ENCODE measurements around the gene JDP2. TPM values are rescaled to one million over a fixed set of nuclear protein-coding genes. Genes with fewer than 3 reads are reported as not detected.

Gene JDP2
- total RNA-seq, 1 donor from 2014 or later, result 44.4 TPM

- H3K4me1 Mint-ChIP-seq, result peaks cover 22% of the 10 kb centered on the region
- no peaks in the 10 kb centered on the region for H3K9me3 Mint-ChIP-seq
- no peak overlapping the region for H3K27ac Mint-ChIP-seq
- DNase-seq (ENCODE audit: low spot score in 2 of 2, unreplicated experiment in 2 of 2), result no peak
- no peaks in the 10 kb centered on the region for H3K27me3 Mint-ChIP-seq (ENCODE audit: low read depth)
- no peaks in the 10 kb centered on the region for H3K36me3 Mint-ChIP-seq
- no peak overlapping the region for H3K4me3 Mint-ChIP-seq
- TF ChIP-seq CTCF (IDR thresholded peaks at IDR 0.05; ENCODE audit: unreplicated experiment), result no peak
Observed at GRCh38 chr14:75519394-75519793, 91.6 kb downstream of the JDP2 start.

GRCh38 chr14:75519826-75520728 is 92.3 kb downstream of the JDP2 start:
- Mint-ChIP-seq H3K4me3 (no peak overlapping the region), H3K4me1 (peaks cover 22% of the 10 kb centered on the region), H3K9me3 (no peaks in the 10 kb centered on the region), H3K27me3 (ENCODE audit: low read depth) (no peaks in the 10 kb centered on the region), H3K36me3 (no peaks in the 10 kb centered on the region), H3K27ac (no peak overlapping the region)
- TF ChIP-seq CTCF (IDR thresholded peaks at IDR 0.05; ENCODE audit: unreplicated experiment), result no peak
- DNase-seq (ENCODE audit: low spot score in 2 of 2, unreplicated experiment in 2 of 2), result no peak

- TF ChIP-seq CTCF (IDR thresholded peaks at IDR 0.05; ENCODE audit: unreplicated experiment), result no peak
- Mint-ChIP-seq H3K27ac (peak overlapping the region; percentile 10), H3K4me3 (no peak overlapping the region)
Observed at GRCh38 chr14:75520852-75521251, 93.0 kb downstream of the JDP2 start.

GRCh38 chr14:75521415-75522199 is 93.8 kb downstream of the JDP2 start:
- Mint-ChIP-seq H3K9me3 (no peaks in the 10 kb centered on the region), H3K4me1 (peaks cover 22% of the 10 kb centered on the region), H3K36me3 (no peaks in the 10 kb centered on the region), H3K27ac (peak overlapping the region; percentile 89), H3K4me3 (peak overlapping the region; percentile 52), H3K27me3 (ENCODE audit: low read depth) (no peaks in the 10 kb centered on the region)
- no peak for TF ChIP-seq CTCF (IDR thresholded peaks at IDR 0.05; ENCODE audit: unreplicated experiment)
- DNase-seq (ENCODE audit: low spot score in 2 of 2, unreplicated experiment in 2 of 2), result no peak

More at GRCh38 chr14:75520852-75521251, 93.0 kb downstream of the JDP2 start:
- Mint-ChIP-seq H3K36me3 (no peaks in the 10 kb centered on the region), H3K27me3 (ENCODE audit: low read depth) (no peaks in the 10 kb centered on the region), H3K4me1 (peaks cover 22% of the 10 kb centered on the region), H3K9me3 (no peaks in the 10 kb centered on the region)
- DNase-seq (ENCODE audit: low spot score in 2 of 2, unreplicated experiment in 2 of 2), result no peak

GRCh38 chr14:75522224-75522982 is 94.6 kb downstream of the JDP2 start, which contains the start of gene BATF:
Gene BATF (plus strand): TSS chr14:75522469. CDS start chr14:75522683, 214 bp downstream.
- Mint-ChIP-seq H3K27ac (peak within 1 kb of the TSS; percentile 89), H3K9me3 (no peaks in the 10 kb centered on the region), H3K27me3 (ENCODE audit: low read depth) (no peaks in the 10 kb centered on the region), H3K4me3 (peak within 1 kb of the TSS; percentile 52), H3K36me3 (no peaks in the 10 kb centered on the region), H3K4me1 (peaks cover 22% of the 10 kb centered on the region)
- no peak for TF ChIP-seq CTCF (IDR thresholded peaks at IDR 0.05; ENCODE audit: unreplicated experiment)
- no peak for DNase-seq (ENCODE audit: low spot score in 2 of 2, unreplicated experiment in 2 of 2)

All from mesothelial cell of epicardium (in vitro differentiated cells).